B cell (primary cell): Measurements from ENCODE around the gene ZNF827. TPM values are rescaled to one million over a fixed set of nuclear protein-coding genes. Genes with fewer than 3 reads are reported as not detected.

Source experiments
- ATAC-seq: fragments of 200-7000 bp; cut with Tn5 transposase; one replicate; pipeline ENCODE4 v1.10.0; 2021; ENCODE audit warnings: low read depth, mild to moderate bottlenecking, moderate number of reproducible peaks, moderate library complexity
- CTCF ChIA-PET: fragments of 350-600 bp; sonication (Branson Sonifier 250); formaldehyde crosslinking; loops from one replicate; lab custom pipeline; 2021; ENCODE audit warnings: antibody characterized with exemption, inconsistent platforms; lab: Charles Lee
- POLR2A ChIA-PET: fragments of 350-600 bp; sonication (Branson Sonifier 250); formaldehyde crosslinking; loops from one replicate; lab custom pipeline; 2021; ENCODE audit warnings: antibody characterized with exemption; lab: Charles Lee
- DNase-seq: peaks from one replicate; pipeline ENCODE4 v3.0.0; 2013
- H2AFZ ChIP-seq: 2 replicates; pipeline ENCODE4 v1.6.1; 2012; ENCODE audit warnings: mild to moderate bottlenecking, low read depth, low read length; ENCODE audit not compliant: insufficient read depth, poor library complexity, severe bottlenecking
- H3K27ac ChIP-seq, 2 donors: 1 replicate in 1 of 2; 2 replicates in 1 of 2; pipeline ENCODE4 v1.5.1; 2012 to 2013; ENCODE audit warnings: low read length in 2 of 2, mild to moderate bottlenecking in 2 of 2, moderate library complexity in 1 of 2
- H3K27me3 ChIP-seq, 4 experiments: fragments of 200-600 bp in 1 of 4; sonication (generic) in 1 of 4; replicated peaks in 1 of 4; 1 replicate in 2 of 4; 2 replicates in 2 of 4; pipeline versions ENCODE4 v1.6.1 to v1.7.0; 2013 to 2016; ENCODE audit warnings: low read length in 3 of 4, mild to moderate bottlenecking in 2 of 4, mixed read lengths in 1 of 4, moderate library complexity in 1 of 4; ENCODE audit not compliant: insufficient read depth in 4 of 4, control insufficient read depth in 3 of 4; ENCODE audit errors: control extremely low read depth in 1 of 4
- H3K36me3 ChIP-seq, 2 experiments: replicated peaks in 1 of 2; 1 replicate in 1 of 2; 2 replicates in 1 of 2; pipeline versions ENCODE4 v1.6.1 to v1.7.1; 2013; ENCODE audit warnings: low read length in 1 of 2; ENCODE audit not compliant: insufficient read depth in 2 of 2, control insufficient read depth in 1 of 2; ENCODE audit errors: control extremely low read depth in 1 of 2, extremely low read depth in 1 of 2
- H3K4me1 ChIP-seq, 2 donors: fragments of 200-600 bp in 1 of 2; sonication (generic) in 1 of 2; 1 replicate in 1 of 2; 2 replicates in 1 of 2; pipeline versions ENCODE4 v1.5.1 to v1.6.1; 2013 to 2017; ENCODE audit warnings: low read length in 2 of 2; ENCODE audit not compliant: control insufficient read depth in 2 of 2, insufficient read depth in 2 of 2
- H3K4me2 ChIP-seq: replicated peaks from 2 replicates; pipeline ENCODE3; 2012; ENCODE audit warnings: mild to moderate bottlenecking, low read depth, low read length; ENCODE audit not compliant: poor library complexity, severe bottlenecking
- H3K4me3 ChIP-seq, 5 experiments: fragments of 200-600 bp in 1 of 5; sonication (generic) in 1 of 5; 1 replicate in 3 of 5; 2 replicates in 2 of 5; pipeline versions ENCODE4 v1.5.1 to v1.7.0; 2011 to 2016; ENCODE audit warnings: low read length in 4 of 5, mild to moderate bottlenecking in 4 of 5, low read depth in 2 of 5, control low read depth in 1 of 5, moderate library complexity in 1 of 5; ENCODE audit not compliant: insufficient read depth in 1 of 5; ENCODE audit errors: control extremely low read depth in 1 of 5, extremely low read depth in 1 of 5
- H3K79me2 ChIP-seq: fragments of 200-600 bp; sonication (generic); one replicate; pipeline ENCODE4 v1.6.0; 2016; ENCODE audit warnings: low read length; ENCODE audit not compliant: control insufficient read depth, insufficient read depth
- H3K9ac ChIP-seq: fragments of 200-600 bp; sonication (generic); 2 replicates; pipeline ENCODE4 v1.6.1; 2017; ENCODE audit warnings: mild to moderate bottlenecking, low read length, moderate library complexity
- H3K9me3 ChIP-seq, 3 donors: one replicate each; pipeline versions ENCODE4 v1.6.1 to v1.7.1; 2013; ENCODE audit warnings: low read length in 2 of 3; ENCODE audit not compliant: control insufficient read depth in 2 of 3, insufficient read depth in 1 of 3; ENCODE audit errors: control extremely low read depth in 1 of 3
- H4K20me1 ChIP-seq: 2 replicates; pipeline ENCODE4 v1.6.0; 2012; ENCODE audit warnings: mild to moderate bottlenecking, low read length; ENCODE audit not compliant: insufficient read depth, control insufficient read depth, poor library complexity, severe bottlenecking
- H3K27ac Mint-ChIP-seq: one replicate; pipeline ENCODE4 v1.8.0; 2021; ENCODE audit warnings: mixed read lengths
- H3K27me3 Mint-ChIP-seq: one replicate; pipeline ENCODE4 v1.8.0; 2021; ENCODE audit warnings: mixed read lengths
- H3K4me1 Mint-ChIP-seq: one replicate; pipeline ENCODE4 v1.8.0; 2021; ENCODE audit warnings: mixed read lengths
- H3K4me3 Mint-ChIP-seq: one replicate; pipeline ENCODE4 v1.8.0; 2021; ENCODE audit warnings: mixed read lengths
- H3K9me3 Mint-ChIP-seq: one replicate; pipeline ENCODE4 v1.8.0; 2022; ENCODE audit warnings: mixed read lengths; ENCODE audit not compliant: insufficient read depth
- CTCF ChIP-seq: fragments of 200-600 bp; IDR thresholded peaks from one replicate; pipeline ENCODE4 v1.8.0; 2022; ENCODE audit warnings: antibody characterized with exemption, mild to moderate bottlenecking
- EZH2 ChIP-seq: IDR thresholded peaks from 2 replicates; pipeline ENCODE4 v1.6.1; 2012; ENCODE audit warnings: borderline replicate concordance, low read depth, mild to moderate bottlenecking, moderate library complexity, low read length; ENCODE audit not compliant: insufficient read depth, poor library complexity, severe bottlenecking
- WGBS: methylation state at CpG from one replicate; pipeline ENCODE4 v1.1.5; 2013; ENCODE audit warnings: missing lambda C conversion rate; ENCODE audit not compliant: insufficient coverage; 5-methylcytosine and 5-hydroxymethylcytosine counted together
- intact Hi-C: fragments of 100-400 bp; cut with micrococcal nuclease; formaldehyde crosslinking; loops from one replicate; pipeline ENCODE4 v1.10.0; 2022
- polyA plus RNA-seq: library from polyadenylated mRNA; depleted of rRNA; stranded (reverse); fragments of >200 nt; gene quantifications from 2 replicates; pipeline ENCODE4 v1.2.3, GENCODE V29; 2012
- total RNA-seq, 2 donors: library from RNA; stranded (reverse); fragments of 120-200 nt in 1 of 2; gene quantifications; 1 replicate in 1 of 2; 2 replicates in 1 of 2; pipeline versions ENCODE4 v1.2.3 to v1.2.4, GENCODE V29; 2013 to 2022

Gene ZNF827
- total and polyA plus RNA-seq, 2 donors (not counting 1 experiment from before 2014, with no cell fraction given) = 20.6 to 30.1 TPM

GRCh38 chr4:145879598-145879997 lies 59.0 kb downstream of the ZNF827 start:
- no peaks in the 10 kb centered on the region for H3K9me3 Mint-ChIP-seq
- H3K9me3 ChIP-seq = no peaks in the 10 kb centered on the region
- H3K4me3 Mint-ChIP-seq = no peak overlapping the region
- ChIA-PET CTCF (no interaction called here), POLR2A (no interaction called here)
- H3K4me2 ChIP-seq = no peak overlapping the region
- no peaks in the 10 kb centered on the region for H4K20me1 ChIP-seq
- intact Hi-C loops = no loop called here
- ATAC-seq = no peak
- H3K4me3 ChIP-seq = no peak overlapping the region
- no peaks in the 10 kb centered on the region for H3K27me3 ChIP-seq
- H3K27me3 Mint-ChIP-seq = no peaks in the 10 kb centered on the region
- H3K4me1 ChIP-seq = peaks cover 12 to 16% of the 10 kb centered on the region in 2 donors
- H3K9ac ChIP-seq = no peak overlapping the region
- H3K4me1 Mint-ChIP-seq = peaks cover 25% of the 10 kb centered on the region
- no peak overlapping the region for H3K27ac ChIP-seq
- no peak overlapping the region for H3K27ac Mint-ChIP-seq
- H3K79me2 ChIP-seq = peaks cover 23% of the 10 kb centered on the region
- DNase-seq = no peak
- H3K36me3 ChIP-seq = peaks cover 0 to 16% of the 10 kb centered on the region in 2 experiments
- no CpG with 5 or more reads among the region's 3 CpGs for WGBS
- no peak overlapping the region for H2AFZ ChIP-seq
- TF ChIP-seq EZH2 (no peak), CTCF (no peak)

- H3K4me1 Mint-ChIP-seq = peaks cover 25% of the 10 kb centered on the region
- H3K79me2 ChIP-seq = peaks cover 20% of the 10 kb centered on the region
- no peak overlapping the region for H3K4me3 ChIP-seq
- DNase-seq = no peak
- no peaks in the 10 kb centered on the region for H3K27me3 ChIP-seq
- TF ChIP-seq EZH2 (no peak), CTCF (no peak)
- no peak overlapping the region for H2AFZ ChIP-seq
- no peaks in the 10 kb centered on the region for H3K9me3 ChIP-seq
- ChIA-PET CTCF (interaction anchor here (0.7 kb wide), 1 partner anchor 361 kb away, joined by 3 read pairs; no protein-coding TSS in a partner anchor), POLR2A (no interaction called here)
- intact Hi-C loops = no loop called here
- no peak overlapping the region for H3K4me2 ChIP-seq
- peaks cover 12 to 16% of the 10 kb centered on the region in 2 donors for H3K4me1 ChIP-seq
- peaks cover 0 to 16% of the 10 kb centered on the region in 2 experiments for H3K36me3 ChIP-seq
- H3K27ac ChIP-seq = no peak overlapping the region
- no peaks in the 10 kb centered on the region for H3K9me3 Mint-ChIP-seq
- no peak overlapping the region for H3K9ac ChIP-seq
- no peak for ATAC-seq
- no peak overlapping the region for H3K4me3 Mint-ChIP-seq
- H4K20me1 ChIP-seq = no peaks in the 10 kb centered on the region
- 93% methylated on average over 4 of the region's 7 CpGs for WGBS
- no peak overlapping the region for H3K27ac Mint-ChIP-seq
- no peaks in the 10 kb centered on the region for H3K27me3 Mint-ChIP-seq
These were observed 59.9 kb downstream of the ZNF827 start for GRCh38 chr4:145878501-145879435.
